CD4-positive, alpha-beta T cell treated with Interleukin-15 for 1 hour (primary cell): ENCODE results near the gene TMEM63C.

Source experiments
- DNase-seq: peaks from one replicate; pipeline ENCODE4 v3.0.0-alpha.2; 2020

The TMEM63C gene

GRCh38 chr14:77181603-77182437 is at the start of gene TMEM63C:
Gene TMEM63C (plus strand): TSS chr14:77181798. CDS start chr14:77218814, 37,016 bp downstream.
- DNase-seq: peak; percentile 76

GRCh38 chr14:77131871-77132486 is 49.6 kb upstream of the TMEM63C start:
- no peak for DNase-seq

GRCh38 chr14:77133720-77134338 is 47.8 kb upstream of the TMEM63C start:
- DNase-seq: peak; percentile 47

GRCh38 chr14:77139022-77139421 is 42.6 kb upstream of the TMEM63C start:
- no peak for DNase-seq

- peak; percentile 27 for DNase-seq
These were observed 41.8 kb upstream of the TMEM63C start for GRCh38 chr14:77139540-77140358.

GRCh38 chr14:77140359-77141213 is 41.0 kb upstream of the TMEM63C start:
- DNase-seq: no peak

- DNase-seq: no peak
These were observed 40.2 kb upstream of the TMEM63C start, which contains the start of gene ZDHHC22 for GRCh38 chr14:77141214-77142004. Gene ZDHHC22 (minus strand): TSS chr14:77141791. CDS start chr14:77139738, 2,053 bp downstream.

- DNase-seq: no peak
These were observed 39.4 kb upstream of the TMEM63C start for GRCh38 chr14:77142005-77142800.

- no peak for DNase-seq
These were observed 38.5 kb upstream of the TMEM63C start for GRCh38 chr14:77143071-77143470.

GRCh38 chr14:77144412-77145115 is 37.0 kb upstream of the TMEM63C start:
- no peak for DNase-seq

GRCh38 chr14:77145975-77146740 is 35.4 kb upstream of the TMEM63C start:
- DNase-seq: no peak

- no peak for DNase-seq
These were observed 32.9 kb upstream of the TMEM63C start for GRCh38 chr14:77148510-77149231.

GRCh38 chr14:77151245-77151644 is 30.4 kb upstream of the TMEM63C start:
- DNase-seq: no peak

GRCh38 chr14:77151918-77152588 is 29.5 kb upstream of the TMEM63C start:
- DNase-seq: no peak

GRCh38 chr14:77153802-77154201 is 27.8 kb upstream of the TMEM63C start:
- DNase-seq: no peak

GRCh38 chr14:77154421-77154820 is 27.2 kb upstream of the TMEM63C start:
- no peak for DNase-seq

GRCh38 chr14:77155083-77155482 is 26.5 kb upstream of the TMEM63C start:
- DNase-seq: no peak
